ENCODE data around the gene SORCS3. TPM values are rescaled to one million over a fixed set of nuclear protein-coding genes. Genes with fewer than 3 reads are reported as not detected.

SORCS3 gene
- total and polyA plus RNA-seq, 9 of the 15 experiments (the other 6 are each of a cell fraction or from before 2014, with no cell fraction given): not detected

DNA sequence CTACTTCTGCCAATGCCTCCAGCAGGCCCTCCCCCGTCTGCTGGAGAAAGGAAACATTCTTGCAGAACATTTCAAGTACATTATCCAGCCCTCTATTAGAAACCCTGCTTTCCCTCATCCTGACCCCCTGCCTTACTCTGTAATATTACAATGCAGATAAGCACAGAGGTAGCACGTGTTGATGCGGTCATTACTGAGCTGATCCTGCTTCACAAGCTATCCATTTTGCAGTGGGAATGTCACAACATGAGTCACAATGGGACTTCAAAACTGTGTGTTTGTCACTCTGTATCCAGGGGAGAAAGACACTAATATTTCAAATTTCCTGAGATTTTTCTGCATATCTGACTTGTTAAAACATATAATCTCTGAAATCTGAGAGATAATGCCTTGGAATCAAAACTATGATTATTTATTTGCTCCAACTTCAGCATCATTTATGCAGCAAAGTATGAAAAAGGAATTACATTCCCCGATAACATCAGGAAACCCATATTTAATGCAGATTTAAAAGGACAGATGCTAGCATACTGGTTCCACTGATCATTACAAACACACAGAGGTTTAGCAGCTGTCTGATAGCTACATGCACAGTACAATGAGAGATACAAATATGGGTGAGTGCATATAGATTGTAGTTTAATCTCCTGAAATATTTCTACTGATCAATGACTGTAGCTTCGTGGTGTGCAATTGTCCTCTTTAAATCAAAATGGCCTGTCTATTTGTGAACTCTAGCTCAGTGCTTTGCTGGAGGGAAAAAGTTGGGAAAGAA is 239.7 kb downstream of the SORCS3 start:
- WGBS (ENCODE audit: insufficient coverage, low coverage, missing lambda C conversion rate): 5% methylated on average over 5 of the region's 5 CpGs
- H2AFZ ChIP-seq (ENCODE audit: low read depth, low read length): no peak overlapping the region
- no peaks in the 10 kb centered on the region for H3K36me3 ChIP-seq (ENCODE audit: control insufficient read depth, insufficient read depth, low read length)
- ChIA-PET CTCF (ENCODE audit: low intra/inter-chr PET ratio) (no interaction called here), POLR2A (no interaction called here)
- H3K4me3 ChIP-seq: no peak overlapping the region
- no TSS peak for BruUV-seq (replicated peaks)
- in situ Hi-C loops (cut with MboI) (no loop called here), intact Hi-C loops (cut with micrococcal nuclease) (no loop called here)
- H3K9ac ChIP-seq (ENCODE audit: insufficient read depth in 1 of 2, low read depth in 2 of 2, low read length in 2 of 2): no peak overlapping the region
- H3K9me1 ChIP-seq (ENCODE audit: control insufficient read depth, insufficient read depth, low read length): no peaks in the 10 kb centered on the region
- no peaks in the 10 kb centered on the region for H4K20me1 ChIP-seq (replicated peaks; ENCODE audit: control insufficient read depth, insufficient read depth, low read length)
- H3K79me2 ChIP-seq (ENCODE audit: control insufficient read depth, insufficient read depth, low read length): no peaks in the 10 kb centered on the region
- DNase-seq (ENCODE audit: extremely low read depth in 1 of 4, low spot score in 3 of 4): no peak
- ATAC-seq: no peak
- no peaks in the 10 kb centered on the region for H3K4me1 ChIP-seq (replicated peaks in 1 of 2; ENCODE audit: control insufficient read depth in 2 of 2, insufficient read depth in 2 of 2, low read length in 2 of 2)
- no peaks in the 10 kb centered on the region for H3K27me3 ChIP-seq (ENCODE audit: control insufficient read depth in 2 of 2, insufficient read depth in 2 of 2, low read length in 2 of 2)
- H3K27ac ChIP-seq (ENCODE audit: extremely low read depth, low read depth, low read length): no peak overlapping the region
- no peak for FAIRE-seq
- no peaks in the 10 kb centered on the region for H3K9me3 ChIP-seq (replicated peaks; ENCODE audit: control insufficient read depth, insufficient read depth, low read depth, low read length)
- no peak overlapping the region for H3K4me2 ChIP-seq (ENCODE audit: insufficient read depth, low read length)
- no peak for TF ChIP-seq TCF7 (IDR thresholded peaks at IDR 0.05; ENCODE audit: borderline replicate concordance)
- no peak for TF ChIP-seq KLF13 (tag; IDR thresholded peaks at IDR 0.05; ENCODE audit: borderline replicate concordance, low read depth)
- no peak for TF ChIP-seq ZZZ3 (IDR thresholded peaks at IDR 0.05)
- TF ChIP-seq NCOR1 (IDR thresholded peaks at IDR 0.05): no peak
- no peak for TF ChIP-seq ZNF445 (CRISPR knock-in tag; IDR thresholded peaks at IDR 0.05; ENCODE audit: low read depth)
- TF ChIP-seq HBP1 (CRISPR knock-in tag; IDR thresholded peaks at IDR 0.05): no peak
- no peak for TF ChIP-seq E4F1 (CRISPR knock-in tag; IDR thresholded peaks at IDR 0.05; ENCODE audit: borderline replicate concordance)
- TF ChIP-seq HNRNPK (IDR thresholded peaks at IDR 0.05; ENCODE audit: low read depth, low read length, poor library complexity, severe bottlenecking): no peak
- no peak for TF ChIP-seq FUS (optimal IDR thresholded peaks at IDR 0.05; ENCODE audit: low read depth, low read length)
- no peak for TF ChIP-seq ZNF12 (CRISPR knock-in tag; IDR thresholded peaks at IDR 0.05)
- TF ChIP-seq CTBP1 (IDR thresholded peaks at IDR 0.05; ENCODE audit: borderline replicate concordance): no peak
- TF ChIP-seq, protein P1, sequence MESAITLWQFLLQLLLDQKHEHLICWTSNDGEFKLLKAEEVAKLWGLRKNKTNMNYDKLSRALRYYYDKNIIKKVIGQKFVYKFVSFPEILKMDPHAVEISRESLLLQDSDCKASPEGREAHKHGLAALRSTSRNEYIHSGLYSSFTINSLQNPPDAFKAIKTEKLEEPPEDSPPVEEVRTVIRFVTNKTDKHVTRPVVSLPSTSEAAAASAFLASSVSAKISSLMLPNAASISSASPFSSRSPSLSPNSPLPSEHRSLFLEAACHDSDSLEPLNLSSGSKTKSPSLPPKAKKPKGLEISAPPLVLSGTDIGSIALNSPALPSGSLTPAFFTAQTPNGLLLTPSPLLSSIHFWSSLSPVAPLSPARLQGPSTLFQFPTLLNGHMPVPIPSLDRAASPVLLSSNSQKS (CRISPR knock-in tag; IDR thresholded peaks at IDR 0.05): no peak
- TF ChIP-seq KAT7 (CRISPR knock-in tag; IDR thresholded peaks at IDR 0.05; ENCODE audit: borderline replicate concordance): no peak
- no peak for TF ChIP-seq YBX1 (IDR thresholded peaks at IDR 0.05)
- no peak for TF ChIP-seq CCAR2 (IDR thresholded peaks at IDR 0.05; ENCODE audit: low read depth, low read length)
- TF ChIP-seq MTA1 (IDR thresholded peaks at IDR 0.05; ENCODE audit: borderline replicate concordance): no peak
- TF ChIP-seq, protein P2, sequence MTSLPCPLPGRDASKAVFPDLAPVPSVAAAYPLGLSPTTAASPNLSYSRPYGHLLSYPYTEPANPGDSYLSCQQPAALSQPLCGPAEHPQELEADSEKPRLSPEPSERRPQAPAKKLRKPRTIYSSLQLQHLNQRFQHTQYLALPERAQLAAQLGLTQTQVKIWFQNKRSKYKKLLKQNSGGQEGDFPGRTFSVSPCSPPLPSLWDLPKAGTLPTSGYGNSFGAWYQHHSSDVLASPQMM (CRISPR knock-in tag; IDR thresholded peaks at IDR 0.05): no peak
- TF ChIP-seq HDAC8 (tag; IDR thresholded peaks at IDR 0.05): no peak

Measured in K562 (cell line).